Measurements from ENCODE around the gene IBA57. TPM values are rescaled to one million over a fixed set of nuclear protein-coding genes. Genes with fewer than 3 reads are reported as not detected.

IBA57 gene
- polyA plus RNA-seq, 1 donor (not counting 4 experiments of a cell fraction or from before 2014, with no cell fraction given), result 1.5 TPM

GRCh38 chr1:228139931-228140723, 25.5 kb upstream of the IBA57 start, which contains the start of gene GUK1:
GUK1 (plus strand) TSS chr1:228140279; CDS start chr1:228140303, 24 bp downstream.
- H3K36me3 ChIP-seq (ENCODE audit: control insufficient read depth in 2 of 2, extremely low read depth in 1 of 2, insufficient read depth in 2 of 2, low read length in 2 of 2), result peaks cover 11 to 18% of the 10 kb centered on the region in 2 experiments
- DNase-seq (ENCODE audit: low read depth, low spot score), result peak; percentile 99
- dilution Hi-C loops (cut with MboI; ENCODE audit: extremely low pct_ligation_motif_present, low sequenced_read_pairs), result no loop called here
- peaks cover 20% of the 10 kb centered on the region for H4K20me1 ChIP-seq (ENCODE audit: control insufficient read depth, extremely low read depth, insufficient read depth, low read length)
- peak within 1 kb of the TSS; percentile 95 for H2AFZ ChIP-seq (ENCODE audit: control insufficient read depth, low read length)
- peaks cover 2% of the 10 kb centered on the region for H3K9me1 ChIP-seq (ENCODE audit: control insufficient read depth, extremely low read depth, insufficient read depth, low read length)
- TF ChIP-seq EZH2 (IDR thresholded peaks at IDR 0.05; ENCODE audit: low read length) (no peak), CTCF (optimal IDR thresholded peaks at IDR 0.05 in 1 of 3, IDR thresholded peaks at IDR 0.05 in 1 of 3, conservative IDR thresholded peaks at IDR 0.05 in 1 of 3; ENCODE audit: extremely low read depth in 1 of 3, insufficient read depth in 2 of 3, low read length in 3 of 3) (peak in 2 of 3 experiments; percentile 11 to 35)
- peaks cover 50% of the 10 kb centered on the region for H3K79me2 ChIP-seq (ENCODE audit: control insufficient read depth, insufficient read depth, low read length)
- peak within 1 kb of the TSS; percentile 98 for H3K4me2 ChIP-seq (ENCODE audit: control insufficient read depth, extremely low read depth, insufficient read depth, low read depth, low read length)
- H3K27me3 ChIP-seq (ENCODE audit: control insufficient read depth, extremely low read depth, insufficient read depth, low read length), result no peaks in the 10 kb centered on the region
- no peaks in the 10 kb centered on the region for H3K9me3 ChIP-seq (ENCODE audit: control insufficient read depth, low read depth, low read length)
- H3K27ac ChIP-seq (ENCODE audit: control insufficient read depth, insufficient read depth, low read length), result peak within 1 kb of the TSS; percentile 82
- peak within 1 kb of the TSS; percentile 84 to 96 (median 89) for H3K4me3 ChIP-seq (ENCODE audit: control insufficient read depth in 2 of 3, extremely low read depth in 1 of 3, insufficient read depth in 2 of 3, low read depth in 1 of 3, low read length in 3 of 3)
- H3K9ac ChIP-seq (ENCODE audit: control insufficient read depth, extremely low read depth, insufficient read depth, low read length), result peak within 1 kb of the TSS; percentile 86
- H3K4me1 ChIP-seq (ENCODE audit: control insufficient read depth, extremely low read depth, insufficient read depth, low read length), result peaks cover 35% of the 10 kb centered on the region
- FAIRE-seq, result no peak

- dilution Hi-C loops (cut with MboI; ENCODE audit: extremely low pct_ligation_motif_present, low sequenced_read_pairs), result no loop called here
- Histone ChIP-seq H3K4me1 (ENCODE audit: control insufficient read depth, extremely low read depth, insufficient read depth, low read length) (peaks cover 35% of the 10 kb centered on the region), H3K79me2 (ENCODE audit: control insufficient read depth, insufficient read depth, low read length) (peaks cover 57% of the 10 kb centered on the region), H3K4me2 (ENCODE audit: control insufficient read depth, extremely low read depth, insufficient read depth, low read depth, low read length) (peak overlapping the region; percentile 98), H3K9me3 (ENCODE audit: control insufficient read depth, low read depth, low read length) (no peaks in the 10 kb centered on the region), H3K4me3 (ENCODE audit: control insufficient read depth in 2 of 3, extremely low read depth in 1 of 3, insufficient read depth in 2 of 3, low read depth in 1 of 3, low read length in 3 of 3) (peak overlapping the region; percentile 84 to 96 (median 89)), H2AFZ (ENCODE audit: control insufficient read depth, low read length) (no peak overlapping the region), H3K27ac (ENCODE audit: control insufficient read depth, insufficient read depth, low read length) (peak overlapping the region; percentile 82), H3K9ac (ENCODE audit: control insufficient read depth, extremely low read depth, insufficient read depth, low read length) (peak overlapping the region; percentile 86), H3K27me3 (ENCODE audit: control insufficient read depth, extremely low read depth, insufficient read depth, low read length) (no peaks in the 10 kb centered on the region), H3K36me3 (ENCODE audit: control insufficient read depth in 2 of 2, extremely low read depth in 1 of 2, insufficient read depth in 2 of 2, low read length in 2 of 2) (peaks cover 15 to 25% of the 10 kb centered on the region in 2 experiments), H4K20me1 (ENCODE audit: control insufficient read depth, extremely low read depth, insufficient read depth, low read length) (peaks cover 23% of the 10 kb centered on the region), H3K9me1 (ENCODE audit: control insufficient read depth, extremely low read depth, insufficient read depth, low read length) (peaks cover 2% of the 10 kb centered on the region)
- no peak for FAIRE-seq
- TF ChIP-seq EZH2 (IDR thresholded peaks at IDR 0.05; ENCODE audit: low read length), result no peak
- DNase-seq (ENCODE audit: low read depth, low spot score), result no peak
Observed at GRCh38 chr1:228140724-228141225, 24.8 kb upstream of the IBA57 start.

Measured in keratinocyte (primary cell).